ENCODE data around the gene TRIM46. TPM values are rescaled to one million over a fixed set of nuclear protein-coding genes. Genes with fewer than 3 reads are reported as not detected.

TRIM46 gene
- total RNA-seq, 1 experiment from 2014 or later, result 3.8 TPM

GRCh38 chr1:155226910-155227260 is 53.2 kb downstream of the TRIM46 start:
- ATAC-seq, result peak; percentile 64
- ChIA-PET CTCF (interaction anchor here (0.8 kb wide), 1 partner anchor 20 kb away, joined by 3 read pairs; no protein-coding TSS in a partner anchor), POLR2A (interaction anchor here (0.6 kb wide), 2 partner anchors 33 to 144 kb away, joined by 3 to 9 read pairs; no protein-coding TSS in a partner anchor)
- no peak for DNase-seq (ENCODE audit: low read depth, low spot score)
- in situ Hi-C loops (cut with HindIII; ENCODE audit: low pct_unique_long_range_greater_than_20kb, low sequenced_read_pairs), result no loop called here
- TSS peak; percentile 97 for BruUV-seq (replicated peaks)
- H3K27ac ChIP-seq (ENCODE audit: low read length), result peak overlapping the region; percentile 96
- TF ChIP-seq TCF7L2 (IDR thresholded peaks at IDR 0.05; ENCODE audit: low read depth, low read length), result peak; percentile 69
- TF ChIP-seq POLR2AphosphoS5 (IDR thresholded peaks at IDR 0.05; ENCODE audit: low read depth, low read length), result no peak
- no peak; the same call in 1 of the 2 replicates for TF ChIP-seq CTCF (IDR thresholded peaks at IDR 0.05)
- no peaks in the 10 kb centered on the region for H3K27me3 ChIP-seq (ENCODE audit: control insufficient read depth, insufficient read depth, low read length)
- H3K4me3 ChIP-seq (ENCODE audit: low read depth in 2 of 2, low read length in 2 of 2), result peak overlapping the region; percentile 74 to 80
- H3K36me3 ChIP-seq (ENCODE audit: control insufficient read depth, insufficient read depth, low read length), result no peaks in the 10 kb centered on the region
- H3K9me3 ChIP-seq (ENCODE audit: control insufficient read depth, insufficient read depth, low read depth, low read length), result no peaks in the 10 kb centered on the region
- intact Hi-C loops (cut with micrococcal nuclease; ENCODE audit: unreplicated experiment), result loop anchor here (1.0 kb wide), 1 partner anchor 21 kb away; no protein-coding TSS in a partner anchor
- peaks cover 32% of the 10 kb centered on the region for H3K4me1 ChIP-seq (ENCODE audit: control insufficient read depth, insufficient read depth, low read length)

- ChIA-PET CTCF (interaction anchor here (0.8 kb wide), 1 partner anchor 21 kb away, joined by 3 read pairs; no protein-coding TSS in a partner anchor), POLR2A (interaction anchor here (0.6 kb wide), 1 partner anchor 145 kb away, joined by 9 read pairs; no protein-coding TSS in a partner anchor)
- peak overlapping the region; percentile 97 for H3K27ac ChIP-seq (ENCODE audit: low read length)
- DNase-seq (ENCODE audit: low read depth, low spot score) (peak; percentile 95), ATAC-seq (peak; percentile 95)
- H3K9me3 ChIP-seq (ENCODE audit: control insufficient read depth, insufficient read depth, low read depth, low read length), result no peaks in the 10 kb centered on the region
- in situ Hi-C loops (cut with HindIII; ENCODE audit: low pct_unique_long_range_greater_than_20kb, low sequenced_read_pairs), result no loop called here
- peak overlapping the region; percentile 74 to 80 for H3K4me3 ChIP-seq (ENCODE audit: low read depth in 2 of 2, low read length in 2 of 2)
- intact Hi-C loops (cut with micrococcal nuclease; ENCODE audit: unreplicated experiment), result no loop called here
- no peaks in the 10 kb centered on the region for H3K36me3 ChIP-seq (ENCODE audit: control insufficient read depth, insufficient read depth, low read length)
- no TSS peak for BruUV-seq (replicated peaks)
- peaks cover 32% of the 10 kb centered on the region for H3K4me1 ChIP-seq (ENCODE audit: control insufficient read depth, insufficient read depth, low read length)
- H3K27me3 ChIP-seq (ENCODE audit: control insufficient read depth, insufficient read depth, low read length), result no peaks in the 10 kb centered on the region
- TF ChIP-seq SIN3A (IDR thresholded peaks at IDR 0.05; ENCODE audit: borderline replicate concordance, insufficient read depth, low read depth, low read length), result peak; percentile 74; the same call in 1 of the 2 replicates
- TF ChIP-seq, protein P1, sequence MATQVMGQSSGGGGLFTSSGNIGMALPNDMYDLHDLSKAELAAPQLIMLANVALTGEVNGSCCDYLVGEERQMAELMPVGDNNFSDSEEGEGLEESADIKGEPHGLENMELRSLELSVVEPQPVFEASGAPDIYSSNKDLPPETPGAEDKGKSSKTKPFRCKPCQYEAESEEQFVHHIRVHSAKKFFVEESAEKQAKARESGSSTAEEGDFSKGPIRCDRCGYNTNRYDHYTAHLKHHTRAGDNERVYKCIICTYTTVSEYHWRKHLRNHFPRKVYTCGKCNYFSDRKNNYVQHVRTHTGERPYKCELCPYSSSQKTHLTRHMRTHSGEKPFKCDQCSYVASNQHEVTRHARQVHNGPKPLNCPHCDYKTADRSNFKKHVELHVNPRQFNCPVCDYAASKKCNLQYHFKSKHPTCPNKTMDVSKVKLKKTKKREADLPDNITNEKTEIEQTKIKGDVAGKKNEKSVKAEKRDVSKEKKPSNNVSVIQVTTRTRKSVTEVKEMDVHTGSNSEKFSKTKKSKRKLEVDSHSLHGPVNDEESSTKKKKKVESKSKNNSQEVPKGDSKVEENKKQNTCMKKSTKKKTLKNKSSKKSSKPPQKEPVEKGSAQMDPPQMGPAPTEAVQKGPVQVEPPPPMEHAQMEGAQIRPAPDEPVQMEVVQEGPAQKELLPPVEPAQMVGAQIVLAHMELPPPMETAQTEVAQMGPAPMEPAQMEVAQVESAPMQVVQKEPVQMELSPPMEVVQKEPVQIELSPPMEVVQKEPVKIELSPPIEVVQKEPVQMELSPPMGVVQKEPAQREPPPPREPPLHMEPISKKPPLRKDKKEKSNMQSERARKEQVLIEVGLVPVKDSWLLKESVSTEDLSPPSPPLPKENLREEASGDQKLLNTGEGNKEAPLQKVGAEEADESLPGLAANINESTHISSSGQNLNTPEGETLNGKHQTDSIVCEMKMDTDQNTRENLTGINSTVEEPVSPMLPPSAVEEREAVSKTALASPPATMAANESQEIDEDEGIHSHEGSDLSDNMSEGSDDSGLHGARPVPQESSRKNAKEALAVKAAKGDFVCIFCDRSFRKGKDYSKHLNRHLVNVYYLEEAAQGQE (IDR thresholded peaks at IDR 0.05; ENCODE audit: insufficient read depth in 1 of 2, low read depth in 2 of 2, low read length in 1 of 2), result no peak; a peak in 1 of 4 replicates
- no peak for TF ChIP-seq TCF7L2 (IDR thresholded peaks at IDR 0.05; ENCODE audit: low read depth, low read length)
- TF ChIP-seq POLR2AphosphoS5 (IDR thresholded peaks at IDR 0.05; ENCODE audit: low read depth, low read length), result peak; percentile 97
- TF ChIP-seq CTCF (IDR thresholded peaks at IDR 0.05), result no peak
Observed at GRCh38 chr1:155227261-155228095, 53.8 kb downstream of the TRIM46 start.

All from Panc1 (cell line).